HG03064 (cell line): ENCODE measurements around the gene PRAMEF5.
"Not testable (repeated sequence)": the region's sequence is repeated elsewhere in the genome, so short reads cannot be mapped to it uniquely, and the experiment has no call there.

ENCODE experiments used
- ATAC-seq: cut with Tn5 transposase; IDR thresholded peaks from one replicate; pipeline ENCODE4 v1.9.1; 2021; ENCODE audit warnings: low read depth; ENCODE audit not compliant: unreplicated experiment

The PRAMEF5 gene

DNA sequence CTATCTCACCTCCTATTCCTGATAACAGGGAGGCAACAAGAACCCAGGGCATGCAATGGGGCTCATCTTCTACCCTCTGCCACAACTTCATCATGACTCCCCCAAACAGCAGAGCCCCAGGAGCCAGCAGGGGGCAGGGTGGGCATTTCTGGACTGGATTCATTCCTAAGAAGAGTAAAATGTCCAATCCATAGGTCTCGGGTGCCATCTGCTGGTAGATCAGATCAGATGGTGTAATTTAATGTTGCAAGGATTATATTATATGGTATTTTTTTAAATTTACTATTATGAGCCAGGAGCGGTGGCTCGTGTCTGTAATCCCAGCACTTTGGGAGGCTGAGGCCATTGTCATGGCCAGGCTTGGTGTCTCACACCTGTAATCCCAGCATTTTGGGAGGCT, 11.1 kb downstream of the PRAMEF5 start:
- ATAC-seq = not testable (repeated sequence)

DNA sequence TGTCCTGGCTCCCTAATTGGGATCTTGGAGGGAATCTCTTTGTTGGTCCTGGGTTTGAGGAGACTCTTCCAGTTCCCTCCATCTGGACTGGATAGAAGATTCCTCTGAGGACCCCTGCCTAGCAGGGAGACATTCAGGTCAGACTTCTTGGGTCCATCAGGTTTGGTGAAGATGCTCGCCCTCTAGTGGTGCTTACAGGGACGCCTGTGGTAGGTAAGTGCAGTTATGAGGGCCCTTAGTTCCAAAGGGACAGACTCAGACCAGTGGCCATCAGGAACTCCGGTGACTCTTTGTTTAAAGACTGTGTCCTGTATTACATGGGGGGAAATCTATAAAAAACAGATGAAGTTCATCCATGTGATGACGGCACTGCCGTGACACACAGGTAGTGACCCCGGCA, 23.0 kb downstream of the PRAMEF5 start:
- not testable (repeated sequence) for ATAC-seq

DNA sequence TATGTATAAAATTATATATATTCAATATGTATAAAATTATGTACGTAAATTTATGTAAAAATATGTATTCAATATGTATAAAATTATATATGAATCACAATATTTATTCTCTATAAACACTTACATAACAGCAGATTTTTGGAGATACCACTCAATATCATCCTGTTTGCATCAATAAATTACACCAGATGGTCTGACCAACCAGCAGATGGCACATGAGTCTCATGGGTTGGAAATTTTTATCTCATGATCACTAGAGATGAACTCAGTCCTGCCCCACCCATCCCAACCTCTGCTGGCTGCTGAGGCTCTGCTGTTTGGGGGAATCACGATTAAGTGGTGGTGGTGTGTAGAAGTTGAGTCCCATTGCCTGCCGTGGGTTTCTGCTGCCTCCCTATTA, 25.6 kb downstream of the PRAMEF5 start:
- not testable (repeated sequence) for ATAC-seq

DNA sequence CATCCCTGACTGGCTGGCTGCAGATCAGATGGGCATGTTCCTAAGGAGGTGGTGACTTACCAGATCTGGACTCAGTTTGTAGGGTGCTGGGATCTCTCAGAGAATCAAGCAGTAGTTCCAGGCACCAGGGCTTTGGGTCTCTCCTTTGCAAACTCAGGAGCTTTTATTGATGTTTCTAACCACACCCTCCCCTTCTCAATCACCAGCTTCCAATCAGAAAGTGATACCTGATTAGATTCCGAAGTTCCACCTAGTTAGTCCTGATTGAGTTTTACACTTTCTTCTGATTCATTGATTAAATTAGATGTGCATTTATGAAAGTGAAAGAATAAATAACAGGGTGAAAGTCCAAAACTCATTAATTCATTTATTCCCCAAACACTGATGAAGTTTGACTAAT, 31.0 kb downstream of the PRAMEF5 start, which contains the start of gene PRAMEF8:
PRAMEF8 (minus strand) TSS at position 101 of the 400 bp plus-strand sequence. CDS start 1,046 bp downstream, outside the sequence.
- ATAC-seq = not testable (repeated sequence)

DNA sequence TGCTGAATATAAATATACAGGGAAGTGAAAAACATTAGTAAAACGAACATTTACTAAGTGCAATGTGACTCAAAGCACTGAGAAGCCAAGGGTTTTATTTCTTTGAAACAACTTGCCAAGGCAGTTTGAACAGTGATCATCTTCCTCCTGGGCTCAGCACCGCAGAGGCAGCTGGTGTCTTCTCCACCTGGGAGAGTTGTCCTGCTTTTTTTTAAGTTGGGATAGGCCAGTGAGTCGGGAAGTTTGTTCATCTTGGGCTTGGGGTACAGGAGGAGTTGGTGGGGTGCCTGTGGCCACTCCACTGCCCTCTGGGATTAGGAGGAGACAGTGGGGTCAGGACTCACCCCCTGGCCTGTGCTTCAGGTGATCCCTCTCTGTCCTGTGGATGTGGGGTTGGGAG, 35.0 kb downstream of the PRAMEF5 start:
- ATAC-seq = not testable (repeated sequence)

- ATAC-seq = not testable (repeated sequence)
These were observed 43.4 kb downstream of the PRAMEF5 start for GRCh38 chr1:13297216-13297931.

DNA sequence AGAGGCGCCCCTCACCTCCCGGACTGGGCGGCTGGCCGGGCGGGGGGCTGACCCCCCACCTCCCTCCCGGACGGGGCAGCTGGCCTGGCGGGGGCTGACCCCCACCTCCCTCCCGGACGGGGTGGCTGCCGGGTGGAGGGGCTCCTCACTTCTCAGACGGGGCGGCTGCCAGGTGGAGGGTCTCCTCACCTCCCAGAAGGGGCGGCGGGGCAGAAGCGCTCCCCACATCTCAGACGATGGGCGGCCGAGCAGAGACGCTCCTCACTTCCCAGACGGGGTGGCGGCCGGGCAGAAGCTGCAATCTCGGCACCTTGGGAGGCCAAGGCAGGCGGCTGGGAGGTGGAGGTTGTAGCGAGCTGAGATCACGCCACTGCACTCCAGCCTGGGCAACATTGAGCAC, 44.7 kb downstream of the PRAMEF5 start:
- ATAC-seq = not testable (repeated sequence)

DNA sequence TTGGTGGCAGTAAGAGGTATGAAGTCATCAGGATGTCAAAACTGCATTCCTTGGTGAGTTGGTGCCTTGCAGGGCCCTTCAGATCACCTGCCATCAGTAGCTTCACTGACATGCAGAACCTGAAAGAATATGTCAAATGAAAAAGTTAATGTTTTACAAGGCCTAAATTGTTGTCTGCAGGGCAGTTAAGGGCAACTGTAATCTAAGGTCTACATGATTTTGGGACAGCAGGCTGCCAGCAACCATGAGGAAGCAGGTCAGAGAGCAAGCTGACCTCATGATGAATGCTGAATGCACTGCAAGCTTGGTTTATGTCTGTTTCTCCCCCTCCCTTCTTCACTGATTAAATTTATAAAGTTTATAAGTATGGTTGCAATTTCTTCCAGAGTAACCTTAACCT, 48.2 kb downstream of the PRAMEF5 start:
- ATAC-seq = not testable (repeated sequence)

GRCh38 chr1:13303239-13303638, 49.2 kb downstream of the PRAMEF5 start, which contains the start of gene PRAMEF33:
Gene PRAMEF33 (plus strand): TSS chr1:13303539. CDS start chr1:13305955, 2,416 bp downstream.
- ATAC-seq = not testable (repeated sequence)
